22Rv1 (cell line): ENCODE measurements around the gene CEP104.

Experiments
- H3K27ac ChIP-seq: fragments of 450-650 bp; 2 replicates; pipeline ENCODE4 v1.5.1; 2017
- ZFX ChIP-seq: fragments of 450-650 bp; IDR thresholded peaks from 2 replicates; pipeline ENCODE4 v1.6.1; 2017; ENCODE audit warnings: antibody characterized with exemption, borderline replicate concordance
- TF ChIP-seq, protein P1 (sequence below): fragments of 450-650 bp; IDR thresholded peaks from 2 replicates; pipeline ENCODE4 v1.5.1; 2017; ENCODE audit warnings: mild to moderate bottlenecking

CEP104 gene

DNA sequence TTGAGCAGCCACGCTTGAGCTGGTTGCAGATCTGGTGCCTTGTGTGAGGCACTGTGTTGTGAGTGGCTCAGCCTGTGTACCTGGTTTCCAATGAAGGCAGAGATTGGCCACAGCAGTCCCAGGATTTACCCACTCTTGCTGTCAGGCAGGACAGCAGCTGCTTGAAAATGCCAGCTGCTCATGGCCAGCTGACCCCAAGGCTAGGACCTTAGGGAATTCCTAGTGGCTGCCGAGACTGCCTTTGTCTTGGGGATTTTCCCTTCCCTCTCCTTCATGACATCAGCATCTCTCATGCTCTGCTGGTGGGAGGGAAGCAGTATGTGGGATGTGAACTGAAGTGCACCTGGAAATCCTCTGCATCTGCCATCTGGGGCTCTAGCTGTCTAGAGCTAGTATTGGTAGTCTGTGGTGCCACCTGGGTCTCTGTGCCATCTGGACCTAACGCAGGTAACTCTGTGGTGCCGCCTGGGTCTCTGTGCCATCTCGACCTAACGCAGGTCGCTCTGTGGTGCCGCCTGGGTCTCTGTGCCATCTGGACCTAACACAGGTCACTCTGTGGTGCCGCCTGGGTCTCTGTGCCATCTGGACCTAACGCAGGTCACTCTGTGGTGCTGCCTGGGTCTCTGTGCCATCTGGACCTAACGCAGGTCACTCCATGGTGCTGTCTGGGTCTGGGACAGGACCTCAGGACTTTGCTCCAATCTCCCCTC is 56.9 kb downstream of the CEP104 start:
- no peak overlapping the region for H3K27ac ChIP-seq
- no peak for TF ChIP-seq ZFX

DNA sequence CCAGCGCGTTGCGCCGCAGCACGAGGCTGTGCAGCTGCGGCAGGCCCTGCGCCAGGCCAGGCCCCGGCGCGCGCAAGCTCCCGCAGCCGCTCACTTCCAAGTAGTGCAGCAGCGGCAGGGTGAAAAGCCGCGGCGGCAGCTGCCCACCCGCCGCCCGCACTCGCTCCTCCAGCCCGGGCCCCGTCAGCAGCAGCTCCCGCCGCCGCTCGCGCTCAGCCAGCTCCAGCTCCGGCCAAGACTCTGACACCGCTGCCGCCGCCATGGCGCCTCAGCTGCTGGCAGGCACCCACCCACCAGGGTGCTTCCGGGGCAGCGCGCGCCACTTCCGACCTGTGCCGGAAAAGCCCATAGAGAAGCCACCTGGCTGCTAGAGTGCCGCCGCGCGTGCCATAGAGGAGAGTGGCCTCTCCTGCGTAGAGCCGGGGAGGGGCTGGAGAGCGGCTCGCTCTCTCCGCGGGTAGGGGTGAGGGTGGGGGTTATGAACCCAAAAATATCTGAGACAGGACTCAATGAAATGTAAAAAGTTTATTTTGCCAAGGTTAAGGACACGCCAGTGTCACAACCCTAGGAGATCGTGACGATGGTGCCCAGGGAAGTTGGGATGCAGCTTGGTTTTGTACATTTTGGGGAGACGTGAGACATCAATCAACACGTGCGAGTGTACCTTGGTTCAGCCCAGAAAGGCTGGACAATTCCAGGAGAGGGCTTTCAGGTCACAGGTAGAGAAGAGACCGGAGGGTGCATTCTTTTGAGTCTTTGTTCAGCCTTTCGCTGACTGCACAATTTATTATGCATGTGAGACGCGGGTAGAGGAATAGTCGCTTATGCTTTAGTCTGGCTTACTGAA is 60.6 kb downstream of the CEP104 start, which contains the start of gene LRRC47:
Gene LRRC47 (minus strand): TSS at position 284 of the 847 bp plus-strand sequence. CDS start 22 bp downstream, at position 262.
- TF ChIP-seq, protein P1, sequence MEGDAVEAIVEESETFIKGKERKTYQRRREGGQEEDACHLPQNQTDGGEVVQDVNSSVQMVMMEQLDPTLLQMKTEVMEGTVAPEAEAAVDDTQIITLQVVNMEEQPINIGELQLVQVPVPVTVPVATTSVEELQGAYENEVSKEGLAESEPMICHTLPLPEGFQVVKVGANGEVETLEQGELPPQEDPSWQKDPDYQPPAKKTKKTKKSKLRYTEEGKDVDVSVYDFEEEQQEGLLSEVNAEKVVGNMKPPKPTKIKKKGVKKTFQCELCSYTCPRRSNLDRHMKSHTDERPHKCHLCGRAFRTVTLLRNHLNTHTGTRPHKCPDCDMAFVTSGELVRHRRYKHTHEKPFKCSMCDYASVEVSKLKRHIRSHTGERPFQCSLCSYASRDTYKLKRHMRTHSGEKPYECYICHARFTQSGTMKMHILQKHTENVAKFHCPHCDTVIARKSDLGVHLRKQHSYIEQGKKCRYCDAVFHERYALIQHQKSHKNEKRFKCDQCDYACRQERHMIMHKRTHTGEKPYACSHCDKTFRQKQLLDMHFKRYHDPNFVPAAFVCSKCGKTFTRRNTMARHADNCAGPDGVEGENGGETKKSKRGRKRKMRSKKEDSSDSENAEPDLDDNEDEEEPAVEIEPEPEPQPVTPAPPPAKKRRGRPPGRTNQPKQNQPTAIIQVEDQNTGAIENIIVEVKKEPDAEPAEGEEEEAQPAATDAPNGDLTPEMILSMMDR: no peak
- peak; percentile 85; the same call in 1 of the 2 replicates for TF ChIP-seq ZFX
- H3K27ac ChIP-seq: peak within 1 kb of the TSS; percentile 60

DNA sequence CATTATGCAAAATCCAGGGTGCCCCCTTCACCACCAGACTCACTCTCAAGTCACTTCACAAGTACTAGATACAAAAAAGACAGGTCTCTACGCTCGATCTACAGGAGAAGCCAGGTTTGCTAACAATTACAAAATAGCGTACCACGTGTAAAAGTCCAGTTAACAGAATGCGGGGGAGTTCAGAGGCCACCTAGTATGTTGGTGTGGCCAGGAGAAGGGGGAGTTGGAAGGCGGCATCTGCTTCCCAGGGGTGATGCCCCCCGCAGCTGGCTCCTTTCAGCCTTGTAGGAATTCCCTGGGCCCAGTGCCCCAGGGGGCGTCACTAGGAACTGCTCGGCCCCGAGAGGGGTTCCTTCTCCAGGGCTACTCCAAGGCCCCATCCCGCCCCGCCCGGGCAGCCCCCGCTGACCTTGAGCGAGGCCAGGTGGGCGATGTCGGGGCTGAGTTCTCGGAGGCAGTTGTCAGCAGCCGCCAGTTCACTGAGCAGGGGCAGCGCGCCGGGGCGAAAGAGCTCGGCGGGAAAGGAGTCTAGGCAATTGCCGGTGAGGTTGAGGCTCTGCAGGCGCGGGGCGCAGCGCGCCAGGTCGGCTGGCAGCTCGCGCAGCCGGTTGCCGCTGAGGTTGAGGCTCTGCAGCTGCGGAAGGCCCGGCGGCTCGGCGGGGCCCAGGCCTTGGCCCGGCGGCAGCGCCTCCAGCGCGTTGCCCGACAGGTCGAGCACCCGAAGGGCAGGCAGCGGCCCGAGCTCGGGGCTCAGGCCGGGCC is 61.4 kb downstream of the CEP104 start:
- H3K27ac ChIP-seq: peak overlapping the region; percentile 60

DNA sequence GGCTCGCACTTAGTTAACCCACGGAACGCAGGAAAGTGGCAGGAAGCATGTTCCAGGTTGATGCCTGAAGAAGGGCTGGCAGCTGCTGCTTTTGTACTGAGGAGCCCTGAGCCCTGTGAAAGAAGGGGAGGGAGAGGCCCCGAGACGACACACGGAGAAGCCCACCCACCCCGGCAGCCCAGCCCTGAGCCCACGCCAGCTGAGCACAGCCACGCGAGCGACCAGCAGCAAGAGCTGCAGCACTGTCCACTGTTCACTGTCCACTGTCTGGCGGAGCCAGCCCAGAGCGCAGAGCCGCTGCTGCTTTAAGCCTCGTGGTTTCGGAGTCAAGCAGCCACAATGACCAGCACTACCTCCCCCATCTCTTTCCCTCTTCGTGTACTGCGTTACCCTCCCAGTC is 66.1 kb downstream of the CEP104 start:
- TF ChIP-seq, protein P1: no peak
- TF ChIP-seq ZFX: no peak

More for the DNA sequence above, 61.4 kb downstream of the CEP104 start:
- TF ChIP-seq, protein P1: no peak
- no peak for TF ChIP-seq ZFX

DNA sequence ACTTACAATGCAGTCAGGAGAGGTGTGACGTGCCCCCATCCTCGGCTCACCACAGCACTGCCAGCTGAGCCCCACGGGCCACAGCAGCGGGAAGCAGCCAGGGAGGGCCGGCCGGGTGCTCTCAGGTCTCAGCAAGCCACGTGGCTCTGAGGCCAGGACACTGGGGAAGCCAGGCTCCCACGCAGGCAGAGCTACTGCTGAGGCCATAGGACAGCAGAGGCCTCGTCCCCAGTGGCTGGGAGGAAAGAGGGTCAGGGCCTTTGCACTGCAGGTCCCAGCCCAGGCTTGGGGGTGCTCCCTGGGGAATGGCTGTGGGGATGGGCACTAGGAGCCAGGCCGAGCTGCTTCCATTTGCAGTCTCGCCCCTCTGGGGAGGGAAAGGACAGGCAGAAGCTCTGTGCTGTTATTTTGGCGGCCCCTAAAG is 66.5 kb downstream of the CEP104 start:
- no peak overlapping the region for H3K27ac ChIP-seq
- TF ChIP-seq, protein P1: no peak
- no peak for TF ChIP-seq ZFX

More for the DNA sequence above, 66.1 kb downstream of the CEP104 start:
- no peak overlapping the region for H3K27ac ChIP-seq

DNA sequence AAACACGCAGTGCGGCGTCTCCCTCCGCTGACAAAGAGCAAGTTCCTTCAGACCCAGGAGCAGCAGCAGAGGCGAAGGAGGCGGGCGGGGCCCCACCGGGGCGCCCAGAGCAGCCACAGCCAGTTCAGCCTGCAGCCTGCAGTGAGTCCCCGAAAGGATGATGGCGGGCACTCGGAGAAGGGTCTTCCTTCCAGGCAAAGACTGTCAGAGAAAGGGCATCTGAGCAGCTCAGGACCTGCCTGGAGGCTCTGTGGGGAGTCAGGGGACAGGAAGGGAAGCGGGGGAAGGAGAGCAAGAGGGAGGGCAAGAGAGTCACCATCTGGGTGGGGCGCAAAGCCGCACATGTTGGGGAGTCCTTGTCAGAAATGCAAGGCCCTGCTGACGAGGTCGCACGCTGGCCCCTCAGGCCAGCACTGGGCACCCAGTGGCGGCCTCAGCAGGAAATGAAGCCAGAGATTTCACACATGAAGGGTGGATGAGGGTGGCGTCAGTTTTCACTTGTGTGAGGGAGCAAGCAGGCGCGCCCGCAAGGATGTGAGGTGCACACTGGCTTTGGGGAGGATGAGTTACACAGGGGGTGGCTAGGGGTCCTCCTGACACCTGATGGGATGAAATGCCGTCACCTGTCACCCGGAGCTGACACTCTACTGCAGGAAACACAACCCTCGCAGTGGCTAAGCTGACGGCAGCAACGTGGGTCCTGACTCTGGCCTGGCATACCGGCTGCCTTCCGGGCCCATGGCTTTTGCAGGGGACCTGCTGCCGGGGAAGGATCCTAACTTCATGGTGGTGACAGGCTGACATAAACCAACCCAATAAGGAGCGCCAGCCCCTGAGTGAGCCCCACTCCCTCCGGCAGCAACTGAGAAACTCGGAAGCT is 67.3 kb downstream of the CEP104 start:
- no peak overlapping the region for H3K27ac ChIP-seq
- no peak for TF ChIP-seq ZFX
- TF ChIP-seq, protein P1: no peak
